ENCODE measurements around the gene WDR37.

DNA sequence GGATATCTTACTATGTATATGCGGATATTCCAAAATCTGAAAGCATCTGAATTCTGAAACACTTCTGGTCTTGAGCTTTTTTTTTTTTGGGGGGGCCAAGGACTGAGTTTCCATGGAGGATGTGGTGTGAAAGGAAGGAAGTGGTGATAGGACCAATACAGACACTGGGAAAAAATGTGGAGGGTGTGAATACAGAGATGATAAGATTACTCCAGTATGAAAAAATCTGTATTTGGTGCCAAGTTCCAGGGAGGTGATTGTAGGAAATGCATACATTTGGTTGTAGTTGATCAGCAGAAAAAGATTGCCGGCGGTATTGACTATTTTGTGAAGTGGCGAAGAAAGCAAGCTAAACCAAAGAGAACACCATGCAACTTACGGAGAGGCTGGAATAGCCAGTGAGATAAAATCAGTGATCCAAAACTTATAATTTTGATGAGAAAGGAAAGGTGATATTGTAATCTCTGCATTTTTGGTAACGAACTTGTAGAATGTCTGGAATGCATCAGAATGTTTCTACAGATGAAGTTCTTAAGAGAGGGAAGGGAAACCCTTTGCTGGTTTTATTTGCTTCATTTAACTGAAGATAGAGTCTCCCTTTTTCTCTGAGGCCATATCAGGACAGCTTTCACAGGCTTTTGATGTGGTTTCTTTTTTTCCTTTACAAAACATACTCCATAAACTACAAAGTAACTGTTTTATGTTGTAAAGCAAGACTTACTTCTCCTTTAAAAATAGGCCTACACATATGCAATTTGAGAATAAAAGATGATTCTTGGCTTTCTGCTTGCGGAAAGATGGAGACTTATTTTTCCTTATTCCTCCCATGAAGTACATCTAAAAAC is 6.0 kb downstream of the WDR37 start:
- no peak for TF ChIP-seq POLR2A (IDR thresholded peaks at IDR 0.05)
- TF ChIP-seq, protein P1, sequence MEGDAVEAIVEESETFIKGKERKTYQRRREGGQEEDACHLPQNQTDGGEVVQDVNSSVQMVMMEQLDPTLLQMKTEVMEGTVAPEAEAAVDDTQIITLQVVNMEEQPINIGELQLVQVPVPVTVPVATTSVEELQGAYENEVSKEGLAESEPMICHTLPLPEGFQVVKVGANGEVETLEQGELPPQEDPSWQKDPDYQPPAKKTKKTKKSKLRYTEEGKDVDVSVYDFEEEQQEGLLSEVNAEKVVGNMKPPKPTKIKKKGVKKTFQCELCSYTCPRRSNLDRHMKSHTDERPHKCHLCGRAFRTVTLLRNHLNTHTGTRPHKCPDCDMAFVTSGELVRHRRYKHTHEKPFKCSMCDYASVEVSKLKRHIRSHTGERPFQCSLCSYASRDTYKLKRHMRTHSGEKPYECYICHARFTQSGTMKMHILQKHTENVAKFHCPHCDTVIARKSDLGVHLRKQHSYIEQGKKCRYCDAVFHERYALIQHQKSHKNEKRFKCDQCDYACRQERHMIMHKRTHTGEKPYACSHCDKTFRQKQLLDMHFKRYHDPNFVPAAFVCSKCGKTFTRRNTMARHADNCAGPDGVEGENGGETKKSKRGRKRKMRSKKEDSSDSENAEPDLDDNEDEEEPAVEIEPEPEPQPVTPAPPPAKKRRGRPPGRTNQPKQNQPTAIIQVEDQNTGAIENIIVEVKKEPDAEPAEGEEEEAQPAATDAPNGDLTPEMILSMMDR (IDR thresholded peaks at IDR 0.05): no peak
